ENCODE measurements around the gene RSPO3.

- TF ChIP-seq CTCF (IDR thresholded peaks at IDR 0.05) (no peak), POLR2A (IDR thresholded peaks at IDR 0.05) (no peak)
These were observed 2.7 kb upstream of the RSPO3 start for GRCh38 chr6:127115746-127116145.

Data from Peyer's patch (tissue), 4 donors.